Measurements from ENCODE around the gene EID3. TPM values are rescaled to one million over a fixed set of nuclear protein-coding genes. Genes with fewer than 3 reads are reported as not detected.

Gene EID3
- total RNA-seq, 1 donor from 2014 or later: 2.4 TPM

DNA sequence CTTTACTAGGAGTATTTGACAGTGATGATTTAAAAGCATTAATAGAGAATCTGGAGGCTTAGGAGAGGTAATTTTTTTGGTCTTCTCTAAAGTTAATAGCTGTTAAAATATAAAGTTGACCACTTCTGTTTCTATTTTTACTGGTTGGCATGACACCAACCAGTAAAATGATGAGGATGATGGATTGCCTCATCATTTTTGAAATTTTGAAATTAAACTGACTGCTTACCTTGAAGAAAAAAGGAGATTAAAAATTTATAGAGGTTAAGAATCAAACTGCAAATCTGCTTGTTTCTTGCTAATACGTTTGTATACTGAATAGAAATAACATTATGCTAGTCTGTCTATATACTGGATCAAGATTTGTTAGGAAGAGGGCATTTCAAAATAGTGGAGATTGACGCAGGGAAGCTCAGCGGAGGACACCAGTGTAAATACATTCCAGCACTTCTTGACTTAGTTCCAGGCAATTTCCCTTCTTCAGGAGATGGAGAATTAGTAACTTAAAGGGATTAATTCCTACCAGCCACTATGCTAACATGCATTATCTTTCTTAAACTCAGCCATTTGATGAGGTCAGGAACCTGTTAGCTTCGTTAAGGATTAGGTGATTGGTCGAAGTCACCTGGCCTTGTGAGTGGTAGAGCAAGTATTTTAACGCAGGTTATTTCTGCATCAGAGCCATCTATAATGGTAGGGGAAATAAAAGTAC lies 3.6 kb downstream of the EID3 start:
- no peaks in the 10 kb centered on the region for H3K27me3 ChIP-seq (ENCODE audit: control insufficient read depth, insufficient read depth, low read length)
- FAIRE-seq (no peak), DNase-seq (ENCODE audit: low read depth) (no peak)
- H3K4me3 ChIP-seq (ENCODE audit: low read depth, low read length): no peak overlapping the region
- H3K36me3 ChIP-seq (ENCODE audit: control insufficient read depth, insufficient read depth, low read length): peaks cover 15% of the 10 kb centered on the region
- TF ChIP-seq, protein P1, sequence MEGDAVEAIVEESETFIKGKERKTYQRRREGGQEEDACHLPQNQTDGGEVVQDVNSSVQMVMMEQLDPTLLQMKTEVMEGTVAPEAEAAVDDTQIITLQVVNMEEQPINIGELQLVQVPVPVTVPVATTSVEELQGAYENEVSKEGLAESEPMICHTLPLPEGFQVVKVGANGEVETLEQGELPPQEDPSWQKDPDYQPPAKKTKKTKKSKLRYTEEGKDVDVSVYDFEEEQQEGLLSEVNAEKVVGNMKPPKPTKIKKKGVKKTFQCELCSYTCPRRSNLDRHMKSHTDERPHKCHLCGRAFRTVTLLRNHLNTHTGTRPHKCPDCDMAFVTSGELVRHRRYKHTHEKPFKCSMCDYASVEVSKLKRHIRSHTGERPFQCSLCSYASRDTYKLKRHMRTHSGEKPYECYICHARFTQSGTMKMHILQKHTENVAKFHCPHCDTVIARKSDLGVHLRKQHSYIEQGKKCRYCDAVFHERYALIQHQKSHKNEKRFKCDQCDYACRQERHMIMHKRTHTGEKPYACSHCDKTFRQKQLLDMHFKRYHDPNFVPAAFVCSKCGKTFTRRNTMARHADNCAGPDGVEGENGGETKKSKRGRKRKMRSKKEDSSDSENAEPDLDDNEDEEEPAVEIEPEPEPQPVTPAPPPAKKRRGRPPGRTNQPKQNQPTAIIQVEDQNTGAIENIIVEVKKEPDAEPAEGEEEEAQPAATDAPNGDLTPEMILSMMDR (IDR thresholded peaks at IDR 0.05; ENCODE audit: insufficient read depth, low read length, severe bottlenecking): no peak

DNA sequence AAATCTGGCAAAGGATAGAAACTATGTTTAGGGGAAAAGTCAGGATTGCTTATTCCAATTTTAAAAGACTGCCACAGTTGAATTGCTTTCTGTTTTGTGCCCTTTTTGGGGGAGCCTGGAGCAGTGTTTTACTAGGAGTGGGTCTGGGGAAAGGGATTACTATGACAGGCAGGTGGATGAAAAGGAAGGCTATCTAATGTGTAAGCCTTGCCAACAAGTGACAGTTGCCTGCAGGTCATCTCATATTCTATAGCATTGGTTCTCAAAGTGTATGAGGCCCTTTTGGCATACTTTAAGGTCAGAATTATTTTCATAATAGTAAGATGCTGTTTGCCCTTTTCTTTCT lies 4.1 kb downstream of the EID3 start:
- Histone ChIP-seq H3K36me3 (ENCODE audit: control insufficient read depth, insufficient read depth, low read length) (peaks cover 15% of the 10 kb centered on the region), H3K27me3 (ENCODE audit: control insufficient read depth, insufficient read depth, low read length) (no peaks in the 10 kb centered on the region), H3K4me3 (ENCODE audit: low read depth, low read length) (no peak overlapping the region)
- TF ChIP-seq, protein P1 (IDR thresholded peaks at IDR 0.05; ENCODE audit: insufficient read depth, low read length, severe bottlenecking): no peak
- FAIRE-seq: no peak
- no peak for DNase-seq (ENCODE audit: low read depth)

DNA sequence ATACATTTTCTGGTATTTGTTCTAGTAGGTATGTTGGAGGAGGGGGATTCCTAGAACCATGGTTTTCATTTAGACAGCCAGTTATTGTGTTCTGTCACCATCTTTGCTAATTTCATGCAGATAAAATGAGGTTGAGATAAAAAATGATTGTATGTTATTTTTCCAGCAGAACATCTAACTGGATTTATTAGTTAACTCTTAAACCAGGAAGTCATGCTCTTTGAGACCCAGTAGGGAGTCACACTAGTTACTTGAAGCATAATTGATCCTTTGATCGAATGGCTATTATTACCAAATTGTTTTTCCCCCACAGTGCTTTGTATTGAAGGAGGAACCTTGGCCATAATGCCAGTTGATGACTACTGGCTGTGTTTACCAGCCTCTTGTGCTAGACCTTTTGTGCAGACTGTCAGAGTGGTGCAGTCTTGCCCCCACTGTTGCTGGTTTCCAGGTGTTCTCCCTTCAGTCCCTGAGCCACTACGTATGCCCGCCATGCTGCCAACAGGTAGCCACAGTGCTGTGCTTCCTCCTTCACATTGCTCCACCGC lies 6.0 kb downstream of the EID3 start:
- Histone ChIP-seq H3K4me3 (ENCODE audit: low read depth, low read length) (no peak overlapping the region), H3K36me3 (ENCODE audit: control insufficient read depth, insufficient read depth, low read length) (peaks cover 16% of the 10 kb centered on the region), H3K27me3 (ENCODE audit: control insufficient read depth, insufficient read depth, low read length) (no peaks in the 10 kb centered on the region)
- TF ChIP-seq, protein P1 (IDR thresholded peaks at IDR 0.05; ENCODE audit: insufficient read depth, low read length, severe bottlenecking): no peak
- FAIRE-seq: peak; percentile 64
- DNase-seq (ENCODE audit: low read depth): no peak

DNA sequence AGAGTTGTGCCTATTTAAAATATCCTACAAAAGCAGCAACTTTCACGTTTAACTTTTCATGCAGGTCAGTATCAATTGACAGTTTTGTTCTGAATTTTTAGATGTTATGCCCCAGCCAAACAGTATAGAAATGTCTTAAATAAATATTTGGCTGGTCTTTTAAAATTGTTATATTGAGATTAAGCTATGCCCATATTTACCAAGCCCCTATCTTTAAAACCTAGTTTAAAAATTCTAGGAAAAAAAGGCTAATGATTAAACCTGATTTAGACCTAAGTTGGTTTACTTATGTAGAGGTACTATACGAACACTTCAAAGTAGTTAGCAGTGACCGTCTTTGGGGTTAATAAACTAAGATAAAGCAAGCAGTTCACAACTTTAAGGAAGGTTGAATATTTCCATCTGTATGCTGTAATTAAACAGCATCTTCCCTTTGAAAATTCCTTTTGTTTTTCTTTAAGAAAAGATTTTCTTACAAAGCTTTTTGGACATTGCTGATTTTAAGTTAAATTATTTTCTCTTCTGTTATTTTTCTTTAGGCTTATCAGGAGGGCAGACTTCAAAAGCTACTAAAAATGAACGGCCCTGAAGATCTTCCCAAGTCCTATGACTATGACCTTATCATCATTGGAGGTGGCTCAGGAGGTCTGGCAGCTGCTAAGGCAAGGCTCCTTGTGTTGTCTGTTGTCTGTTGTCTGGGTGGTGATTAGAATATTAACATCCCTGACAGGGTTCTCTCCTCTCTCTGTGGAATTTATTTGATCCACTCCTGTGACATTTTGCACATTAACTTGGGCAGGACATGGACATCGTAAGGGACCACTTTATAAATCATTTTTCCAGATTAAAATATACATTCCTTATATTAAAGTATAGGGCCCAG lies 7.5 kb downstream of the EID3 start:
- Histone ChIP-seq H3K27me3 (ENCODE audit: control insufficient read depth, insufficient read depth, low read length) (no peaks in the 10 kb centered on the region), H3K36me3 (ENCODE audit: control insufficient read depth, insufficient read depth, low read length) (peaks cover 21% of the 10 kb centered on the region), H3K4me3 (ENCODE audit: low read depth, low read length) (no peak overlapping the region)
- FAIRE-seq: no peak
- DNase-seq (ENCODE audit: low read depth): no peak
- TF ChIP-seq, protein P1 (IDR thresholded peaks at IDR 0.05; ENCODE audit: insufficient read depth, low read length, severe bottlenecking): no peak

DNA sequence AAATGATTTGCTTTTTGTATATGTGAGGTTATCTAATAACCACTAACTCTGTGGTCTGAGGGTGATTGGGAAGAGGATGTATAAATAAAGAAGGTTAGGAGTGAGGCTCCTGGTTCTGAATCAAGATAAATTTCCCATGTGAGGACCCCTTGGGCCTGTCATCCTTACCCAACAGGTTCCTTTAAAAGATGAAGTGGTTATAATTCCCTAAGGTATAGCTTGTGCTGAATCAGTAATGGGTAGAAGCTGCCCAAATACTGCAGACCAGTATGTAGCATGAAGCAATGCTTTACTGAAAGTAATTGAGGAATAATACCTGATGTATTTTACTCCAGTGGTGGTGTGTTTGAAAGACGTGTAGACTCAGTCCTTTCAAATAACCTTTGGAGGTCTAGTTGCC lies 8.7 kb downstream of the EID3 start:
- H3K4me3 ChIP-seq (ENCODE audit: low read depth, low read length): no peak overlapping the region
- H3K36me3 ChIP-seq (ENCODE audit: control insufficient read depth, insufficient read depth, low read length): peaks cover 22% of the 10 kb centered on the region
- no peaks in the 10 kb centered on the region for H3K27me3 ChIP-seq (ENCODE audit: control insufficient read depth, insufficient read depth, low read length)
- DNase-seq (ENCODE audit: low read depth) (no peak), FAIRE-seq (no peak)
- TF ChIP-seq, protein P1 (IDR thresholded peaks at IDR 0.05; ENCODE audit: insufficient read depth, low read length, severe bottlenecking): no peak
